GM21619 (cell line): ENCODE results near the gene LRRC52.
"Not testable (repeated sequence)": the region's sequence is repeated elsewhere in the genome, so short reads cannot be mapped to it uniquely, and the experiment has no call there.

Experiments
- ATAC-seq: cut with Tn5 transposase; IDR thresholded peaks from one replicate; pipeline ENCODE4 v1.9.1; 2021; ENCODE audit not compliant: unreplicated experiment

Gene LRRC52

DNA sequence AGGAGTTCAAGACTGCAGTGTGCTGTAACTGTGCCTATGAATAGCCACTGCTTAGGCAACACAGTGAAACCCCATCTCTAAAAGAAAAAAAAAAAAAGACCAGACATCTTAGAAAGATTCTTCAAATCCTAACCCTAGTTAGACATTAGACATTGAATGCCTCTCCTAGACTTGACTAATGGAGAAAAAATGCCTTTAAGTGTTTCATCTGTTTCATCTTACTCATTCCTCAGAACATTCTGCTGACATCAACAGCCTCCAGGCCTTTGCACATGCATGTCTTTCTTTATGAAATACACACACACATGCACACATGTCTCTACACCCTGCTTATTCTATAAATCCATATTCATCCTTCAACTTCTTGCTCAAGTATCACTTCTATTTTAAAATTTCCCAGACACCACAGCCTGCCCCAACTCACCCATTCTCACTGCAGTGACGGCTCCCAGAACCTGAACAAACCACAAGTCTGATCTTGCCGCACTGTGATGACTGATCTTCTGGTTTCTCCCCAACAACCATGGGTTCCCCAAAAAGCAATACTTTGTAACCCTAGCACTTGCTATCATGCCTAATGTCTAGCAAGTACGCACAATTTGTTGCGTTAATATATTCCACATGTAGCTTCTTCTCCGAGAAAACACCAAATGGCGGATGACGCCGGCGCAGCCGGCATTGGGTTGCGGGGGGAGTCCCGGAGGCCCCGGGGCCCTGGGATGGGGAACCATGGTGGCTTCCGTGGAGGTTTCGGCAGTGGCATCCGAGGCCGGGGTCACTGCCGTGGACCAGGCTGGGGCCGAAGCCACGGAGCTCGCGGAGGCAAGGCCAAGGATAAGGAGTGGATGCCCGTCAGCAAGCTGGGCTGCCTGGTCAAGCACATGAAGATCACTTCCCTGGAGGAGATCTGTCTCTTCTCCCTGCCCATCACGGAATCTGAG is 37.4 kb downstream of the LRRC52 start:
- no peak for ATAC-seq

DNA sequence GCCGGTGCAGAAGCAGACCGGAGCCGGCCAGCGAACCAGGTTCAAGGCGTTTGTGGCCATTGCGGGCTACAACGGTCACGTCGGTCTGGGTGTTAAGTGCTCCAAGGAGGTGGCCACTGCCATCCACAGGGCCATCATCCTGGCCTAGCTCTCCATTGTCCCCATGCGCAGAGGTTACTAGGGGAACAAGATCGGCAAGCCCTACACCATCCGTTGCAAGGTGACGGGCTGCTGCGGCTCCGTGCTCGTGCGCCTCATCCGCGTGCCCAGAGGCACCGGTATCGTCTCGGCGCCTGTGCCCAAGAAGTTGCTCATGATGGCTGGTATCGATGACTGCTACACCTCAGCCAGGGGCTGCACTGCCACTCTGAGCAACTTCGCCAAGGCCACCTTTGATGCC is 38.1 kb downstream of the LRRC52 start:
- no peak for ATAC-seq

DNA sequence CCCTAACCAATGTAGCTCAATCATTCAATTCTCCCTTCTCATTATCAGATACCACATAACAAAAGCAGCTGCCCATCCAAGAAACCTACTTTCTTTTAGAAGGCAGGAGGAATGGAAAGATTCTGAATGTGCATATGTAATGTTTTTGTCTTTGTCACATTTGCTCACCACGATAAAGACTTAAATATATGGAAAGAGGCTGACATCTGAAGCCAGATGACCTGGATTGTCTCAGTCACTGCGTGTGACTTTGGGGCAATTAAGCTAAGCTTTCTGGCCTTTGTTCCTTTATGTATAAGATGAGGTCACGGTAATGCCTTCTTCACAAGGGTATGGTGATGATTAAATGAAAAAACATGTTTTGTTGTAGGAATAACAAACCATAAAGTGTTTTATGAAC is 42.6 kb downstream of the LRRC52 start:
- no peak for ATAC-seq

DNA sequence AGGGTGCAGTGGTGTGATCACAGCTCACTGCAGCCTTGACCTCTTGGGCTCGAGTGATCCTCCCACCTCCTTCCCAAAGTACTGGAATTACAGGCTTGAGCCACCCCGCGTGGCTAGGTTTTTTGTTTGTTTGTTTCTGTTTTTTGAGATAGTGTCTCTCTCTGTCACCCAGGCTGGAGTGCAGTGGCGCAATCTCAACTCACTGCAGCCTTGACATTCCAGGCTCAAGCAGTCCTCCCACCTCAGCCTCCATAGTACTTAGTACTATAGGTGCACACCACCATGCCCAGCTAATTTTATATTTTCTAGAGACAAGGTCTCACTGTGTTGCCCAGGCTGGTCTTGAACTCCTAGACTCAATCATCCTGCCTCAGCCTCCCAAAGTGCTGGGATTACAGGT is 47.6 kb downstream of the LRRC52 start:
- ATAC-seq = not testable (repeated sequence)

DNA sequence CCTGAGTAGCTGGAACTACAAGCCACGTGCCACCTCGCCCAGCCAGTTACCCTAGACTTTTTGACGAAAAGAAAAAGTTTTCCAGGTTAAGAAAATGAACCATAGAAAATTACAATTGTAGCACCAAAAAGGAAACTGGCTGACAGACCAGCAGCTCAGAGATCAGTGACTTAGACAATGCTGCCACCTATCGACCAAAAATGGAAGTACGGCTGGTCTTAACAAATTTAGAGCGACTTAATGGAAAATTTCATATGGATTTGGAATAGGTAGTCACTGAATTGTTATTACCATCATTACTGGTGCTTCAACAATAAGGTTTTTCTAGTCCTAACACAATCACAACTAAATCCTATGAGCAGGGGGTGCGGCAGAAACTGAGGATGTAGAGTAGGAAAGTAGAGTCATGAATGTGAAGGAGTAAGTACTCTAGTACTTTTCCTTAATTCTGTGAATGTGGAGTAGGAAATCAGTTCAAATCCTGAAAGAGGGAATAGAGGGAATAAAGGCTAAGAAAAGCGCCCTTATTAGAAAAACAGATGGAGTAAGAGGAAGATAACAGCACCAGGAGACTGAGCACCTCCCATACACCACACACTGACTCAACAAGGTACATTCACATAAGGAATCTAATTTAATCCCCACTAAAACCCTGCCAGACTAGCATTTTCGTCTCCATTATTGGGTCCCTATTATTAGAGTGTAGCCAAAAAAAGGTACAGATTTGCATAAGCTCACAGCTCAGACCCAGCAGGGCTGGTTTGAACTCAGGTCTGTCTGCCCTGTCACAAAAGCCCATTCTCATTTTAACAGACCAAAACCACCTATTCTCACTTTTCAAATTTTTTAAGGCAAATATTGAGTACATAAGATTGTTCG is 49.4 kb downstream of the LRRC52 start:
- peak; percentile 33 for ATAC-seq

DNA sequence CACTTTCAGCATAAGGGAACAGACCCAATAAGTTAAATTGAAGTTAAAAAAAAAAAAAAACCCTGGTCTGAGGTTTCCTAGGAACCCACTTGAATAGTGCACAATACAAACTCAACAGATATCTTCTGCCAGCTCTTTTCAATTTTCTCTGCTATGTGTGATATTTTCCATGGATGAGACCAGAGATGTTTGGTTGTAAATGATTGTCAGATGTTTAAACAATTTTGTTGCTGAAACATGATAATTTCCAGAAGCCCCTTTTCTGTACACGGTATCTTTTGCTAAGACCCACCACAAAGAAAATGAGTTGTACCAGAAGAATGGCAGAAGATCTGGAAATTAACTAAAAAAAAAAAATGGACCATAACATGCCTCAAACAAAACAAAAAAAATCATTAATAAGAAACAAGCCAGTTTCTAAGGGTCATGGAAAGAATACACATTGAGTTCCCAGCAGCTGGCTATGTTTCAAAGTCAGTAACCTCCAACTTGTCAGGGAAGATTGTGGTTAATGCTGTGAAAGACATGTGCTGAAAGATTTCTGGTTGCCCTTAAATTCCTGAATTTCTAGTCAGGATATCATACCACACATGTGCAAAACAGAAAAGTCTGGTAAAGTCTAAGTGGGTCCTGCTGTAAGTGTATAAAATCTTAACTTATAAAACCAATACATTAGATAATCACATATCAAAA is 51.6 kb downstream of the LRRC52 start:
- no peak for ATAC-seq

DNA sequence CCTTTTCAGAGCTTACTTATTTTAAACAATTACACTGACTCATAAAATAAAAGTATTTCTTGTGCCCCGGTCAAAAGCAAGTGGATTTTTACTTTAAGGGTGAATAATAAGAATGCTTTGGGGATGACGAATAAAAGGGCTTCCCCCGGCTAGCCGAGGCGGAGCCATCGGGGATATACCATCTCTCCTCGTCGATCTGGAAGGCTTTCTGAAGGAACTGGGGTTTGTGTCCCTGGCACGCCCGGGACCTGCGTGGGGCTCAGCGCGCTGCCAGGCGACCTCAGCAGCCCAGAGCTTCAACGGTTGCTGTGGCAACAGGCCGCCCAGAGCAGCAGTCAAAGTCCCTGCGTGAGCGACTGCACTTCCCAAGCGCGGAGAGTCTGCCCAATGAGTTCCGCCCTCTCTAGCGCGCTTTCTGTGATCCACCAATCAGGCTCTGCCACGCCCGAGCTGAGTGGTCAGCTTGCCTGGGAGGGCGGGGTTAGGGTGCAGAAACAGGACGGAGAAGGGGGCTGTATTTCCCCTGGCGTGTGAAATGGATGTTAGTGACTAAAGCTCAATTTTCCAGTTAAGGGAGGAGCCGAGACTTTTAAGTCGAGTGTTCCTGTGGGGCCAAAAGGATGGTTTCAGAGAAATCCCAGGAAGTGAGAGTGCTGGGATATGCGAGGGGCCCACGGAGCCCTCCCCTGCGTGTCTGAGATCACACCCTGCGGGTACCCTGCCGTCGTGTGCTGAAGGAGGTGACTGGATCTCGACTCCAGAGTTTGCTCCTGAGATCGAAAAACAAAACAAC is 54.3 kb downstream of the LRRC52 start:
- peak; percentile 94 for ATAC-seq

DNA sequence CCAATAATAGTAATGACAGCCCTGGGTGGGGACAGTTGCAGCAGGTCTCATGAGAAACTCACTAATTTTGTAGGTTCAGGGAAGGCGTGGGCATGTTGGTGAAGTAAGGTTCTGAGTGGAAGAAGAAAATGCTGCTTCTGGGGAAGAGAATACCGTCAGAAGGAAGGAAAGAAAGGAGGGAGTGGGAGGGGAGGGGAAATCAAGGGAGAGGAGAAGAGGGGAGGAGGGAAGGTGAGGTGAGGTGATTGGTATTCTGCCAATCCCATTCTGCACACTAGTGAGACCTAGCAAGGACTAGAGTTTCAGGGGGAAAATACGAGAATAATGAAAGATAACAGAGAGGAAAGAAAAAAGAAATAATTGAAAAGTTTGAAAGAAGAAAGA is 54.9 kb downstream of the LRRC52 start:
- ATAC-seq = no peak

DNA sequence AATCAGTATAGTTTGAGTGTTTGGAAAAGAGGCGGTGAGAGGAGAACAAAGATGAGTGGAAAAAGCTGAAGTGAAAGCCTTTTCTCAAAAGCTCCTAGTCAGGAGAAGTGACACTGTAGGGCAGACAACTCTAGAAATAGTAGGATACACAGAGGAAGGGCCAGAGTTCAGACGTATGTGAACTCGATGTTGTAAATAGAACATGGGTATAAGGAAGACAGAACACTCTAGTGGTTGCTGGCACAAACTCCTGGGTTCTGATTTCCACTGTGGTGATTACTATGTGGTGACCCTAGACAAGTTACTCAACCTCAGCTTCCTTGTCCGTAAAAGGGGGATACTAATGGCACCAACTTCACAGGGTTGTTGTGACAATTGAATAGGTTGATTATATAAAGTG is 57.0 kb downstream of the LRRC52 start:
- no peak for ATAC-seq

DNA sequence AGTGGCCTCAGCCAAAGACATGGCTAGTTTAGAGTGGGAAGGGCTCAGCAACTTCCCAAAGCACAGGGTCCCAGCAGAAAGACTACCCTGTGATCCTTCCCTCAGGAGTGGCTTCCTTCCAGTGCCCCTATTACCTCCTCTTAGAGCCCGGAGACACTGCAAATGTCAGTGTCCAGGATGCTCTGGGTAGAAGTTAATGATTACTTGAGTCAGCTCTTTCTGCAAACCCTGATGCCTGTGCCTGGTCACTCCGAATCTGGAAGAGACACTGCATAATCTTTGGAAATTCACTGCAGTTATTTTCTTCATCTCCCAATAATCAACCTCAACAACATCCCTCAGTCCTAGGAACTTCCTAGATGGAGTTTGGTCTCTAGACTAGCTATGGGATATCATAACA is 60.0 kb downstream of the LRRC52 start:
- no peak for ATAC-seq

DNA sequence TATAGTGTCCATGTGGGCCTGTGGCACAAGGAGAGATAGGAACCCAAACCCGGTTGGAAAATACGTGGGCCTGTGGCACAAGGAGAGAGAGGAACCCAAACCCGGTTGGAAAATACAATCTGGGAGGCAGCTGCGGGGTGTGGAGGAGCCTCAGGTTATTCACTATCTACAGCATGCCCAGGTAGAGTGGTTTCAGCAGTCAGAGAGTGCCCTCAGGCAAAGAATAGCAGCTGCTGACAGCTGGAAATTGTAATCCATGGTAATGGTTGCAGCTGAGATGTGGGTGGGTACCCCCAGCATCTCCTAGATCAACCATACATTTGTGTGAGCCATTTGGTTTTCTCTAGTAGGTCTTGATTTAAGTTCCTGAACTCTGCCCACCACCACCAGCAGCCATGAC is 61.4 kb downstream of the LRRC52 start:
- ATAC-seq = no peak

DNA sequence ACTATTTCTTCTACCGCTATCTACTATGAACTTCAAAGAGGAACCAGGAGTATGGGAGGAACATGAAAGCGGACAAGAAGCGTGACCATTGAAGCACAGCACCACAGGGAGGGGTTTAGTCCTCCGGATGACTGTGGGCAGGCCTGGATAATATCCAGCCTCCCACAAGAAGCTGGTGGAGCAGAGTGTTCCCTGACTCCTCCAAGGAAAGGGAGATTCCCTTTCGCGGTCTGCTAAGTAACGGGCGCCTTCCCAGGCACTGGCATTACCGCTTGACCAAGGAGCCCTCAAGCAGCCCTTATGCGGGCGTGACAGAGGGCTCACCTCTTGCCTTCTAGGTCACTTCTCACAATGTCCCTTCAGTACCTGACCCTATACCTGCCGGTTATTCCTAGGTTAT is 62.9 kb downstream of the LRRC52 start:
- not testable (repeated sequence) for ATAC-seq

DNA sequence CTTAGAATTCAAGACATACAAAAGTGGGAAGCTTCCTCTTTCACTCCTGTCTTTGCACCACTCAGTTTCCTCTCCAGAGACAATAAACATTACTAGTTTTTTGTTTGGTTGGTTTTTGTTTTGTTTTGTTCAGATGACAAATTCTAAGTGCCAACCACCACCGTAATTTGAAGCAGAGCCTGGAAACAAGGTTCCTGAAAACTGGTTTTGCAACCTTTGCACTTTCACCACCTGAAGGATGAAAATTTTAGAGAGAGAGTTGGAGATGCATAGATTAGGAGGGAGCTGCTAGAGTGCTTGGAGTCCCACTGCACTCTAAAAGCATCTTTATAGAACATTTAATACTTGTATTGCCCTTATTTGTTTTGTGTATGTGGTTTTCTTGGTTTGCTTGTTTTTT is 67.1 kb downstream of the LRRC52 start:
- ATAC-seq = no peak

DNA sequence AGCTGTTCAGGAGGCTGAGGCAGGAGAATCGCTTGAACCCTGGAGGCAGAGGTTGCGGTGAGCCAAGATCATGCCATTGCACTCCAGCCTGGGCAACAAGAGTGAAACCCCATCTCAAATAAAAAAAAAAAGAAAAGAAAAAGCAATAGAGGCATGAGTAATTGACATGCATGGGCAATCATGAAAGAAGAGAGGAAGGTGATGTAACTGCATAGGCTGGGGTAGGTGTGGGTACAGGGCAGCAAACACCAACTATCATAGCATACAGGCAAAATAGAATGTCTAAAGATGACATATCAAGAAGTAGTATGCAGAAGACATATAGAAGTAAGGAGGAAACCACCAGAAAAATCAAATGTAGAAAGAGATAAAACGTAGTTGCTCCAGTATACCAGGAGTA is 68.3 kb downstream of the LRRC52 start:
- no peak for ATAC-seq
